ENCODE measurements around the gene ROBO3.

ROBO3 gene

GRCh38 chr11:124879493-124880289, 14.5 kb downstream of the ROBO3 start:
- Histone ChIP-seq H3K79me2 (ENCODE audit: insufficient read depth, low read length) (no peaks in the 10 kb centered on the region), H3K36me3 (ENCODE audit: low read length) (no peaks in the 10 kb centered on the region), H3K27ac (ENCODE audit: low read depth, low read length) (no peak overlapping the region), H3K9ac (ENCODE audit: low read length) (no peak overlapping the region), H4K20me1 (ENCODE audit: low read depth, low read length) (no peaks in the 10 kb centered on the region), H3K27me3 (ENCODE audit: low read length) (no peaks in the 10 kb centered on the region), H2AFZ (ENCODE audit: low read depth, low read length, severe bottlenecking) (no peak overlapping the region), H3K9me2 (replicated peaks; ENCODE audit: insufficient read depth, low read length) (no peaks in the 10 kb centered on the region), H3K4me2 (ENCODE audit: low read depth, low read length, poor library complexity, severe bottlenecking) (no peak overlapping the region), H3K9me3 (ENCODE audit: insufficient read depth, low read length) (no peaks in the 10 kb centered on the region), H3K4me3 (ENCODE audit: insufficient read depth, low read length, poor library complexity, severe bottlenecking) (no peak overlapping the region), H3F3A (ENCODE audit: insufficient read depth) (no peaks in the 10 kb centered on the region)
- TF ChIP-seq EZH2phosphoT487 (conservative IDR thresholded peaks at IDR 0.05; ENCODE audit: low read length): no peak
- TF ChIP-seq, protein P1, sequence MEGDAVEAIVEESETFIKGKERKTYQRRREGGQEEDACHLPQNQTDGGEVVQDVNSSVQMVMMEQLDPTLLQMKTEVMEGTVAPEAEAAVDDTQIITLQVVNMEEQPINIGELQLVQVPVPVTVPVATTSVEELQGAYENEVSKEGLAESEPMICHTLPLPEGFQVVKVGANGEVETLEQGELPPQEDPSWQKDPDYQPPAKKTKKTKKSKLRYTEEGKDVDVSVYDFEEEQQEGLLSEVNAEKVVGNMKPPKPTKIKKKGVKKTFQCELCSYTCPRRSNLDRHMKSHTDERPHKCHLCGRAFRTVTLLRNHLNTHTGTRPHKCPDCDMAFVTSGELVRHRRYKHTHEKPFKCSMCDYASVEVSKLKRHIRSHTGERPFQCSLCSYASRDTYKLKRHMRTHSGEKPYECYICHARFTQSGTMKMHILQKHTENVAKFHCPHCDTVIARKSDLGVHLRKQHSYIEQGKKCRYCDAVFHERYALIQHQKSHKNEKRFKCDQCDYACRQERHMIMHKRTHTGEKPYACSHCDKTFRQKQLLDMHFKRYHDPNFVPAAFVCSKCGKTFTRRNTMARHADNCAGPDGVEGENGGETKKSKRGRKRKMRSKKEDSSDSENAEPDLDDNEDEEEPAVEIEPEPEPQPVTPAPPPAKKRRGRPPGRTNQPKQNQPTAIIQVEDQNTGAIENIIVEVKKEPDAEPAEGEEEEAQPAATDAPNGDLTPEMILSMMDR (IDR thresholded peaks at IDR 0.05; ENCODE audit: insufficient read depth, low read length, poor library complexity, severe bottlenecking): no peak

DNA sequence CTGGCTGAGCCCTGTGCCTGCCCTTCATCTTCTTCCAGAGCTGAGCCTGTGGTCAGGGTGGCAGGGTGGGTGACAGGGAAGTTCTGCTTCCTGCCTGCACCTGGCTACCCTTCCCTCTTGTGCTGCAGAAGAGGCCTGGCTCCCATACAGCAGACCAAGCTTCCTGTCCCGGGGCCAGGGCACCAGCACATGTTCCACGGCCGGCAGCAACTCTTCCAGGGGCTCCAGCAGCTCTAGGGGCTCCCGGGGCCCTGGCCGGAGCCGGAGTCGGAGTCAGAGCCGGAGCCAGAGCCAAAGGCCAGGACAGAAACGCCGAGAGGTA, 15.0 kb downstream of the ROBO3 start:
- H3K9me2 ChIP-seq (replicated peaks; ENCODE audit: insufficient read depth, low read length): no peaks in the 10 kb centered on the region
- no peaks in the 10 kb centered on the region for H4K20me1 ChIP-seq (ENCODE audit: low read depth, low read length)
- H3K27ac ChIP-seq (ENCODE audit: low read depth, low read length): no peak overlapping the region
- H3K4me2 ChIP-seq (ENCODE audit: low read depth, low read length, poor library complexity, severe bottlenecking): no peak overlapping the region
- H2AFZ ChIP-seq (ENCODE audit: low read depth, low read length, severe bottlenecking): no peak overlapping the region
- TF ChIP-seq EZH2phosphoT487 (conservative IDR thresholded peaks at IDR 0.05; ENCODE audit: low read length): no peak
- TF ChIP-seq, protein P1 (IDR thresholded peaks at IDR 0.05; ENCODE audit: insufficient read depth, low read length, poor library complexity, severe bottlenecking): no peak
- no peaks in the 10 kb centered on the region for H3K9me3 ChIP-seq (ENCODE audit: insufficient read depth, low read length)
- no peak overlapping the region for H3K4me3 ChIP-seq (ENCODE audit: insufficient read depth, low read length, poor library complexity, severe bottlenecking)
- H3K79me2 ChIP-seq (ENCODE audit: insufficient read depth, low read length): no peaks in the 10 kb centered on the region
- H3K36me3 ChIP-seq (ENCODE audit: low read length): no peaks in the 10 kb centered on the region
- no peaks in the 10 kb centered on the region for H3F3A ChIP-seq (ENCODE audit: insufficient read depth)
- H3K27me3 ChIP-seq (ENCODE audit: low read length): no peaks in the 10 kb centered on the region
- no peak overlapping the region for H3K9ac ChIP-seq (ENCODE audit: low read length)

DNA sequence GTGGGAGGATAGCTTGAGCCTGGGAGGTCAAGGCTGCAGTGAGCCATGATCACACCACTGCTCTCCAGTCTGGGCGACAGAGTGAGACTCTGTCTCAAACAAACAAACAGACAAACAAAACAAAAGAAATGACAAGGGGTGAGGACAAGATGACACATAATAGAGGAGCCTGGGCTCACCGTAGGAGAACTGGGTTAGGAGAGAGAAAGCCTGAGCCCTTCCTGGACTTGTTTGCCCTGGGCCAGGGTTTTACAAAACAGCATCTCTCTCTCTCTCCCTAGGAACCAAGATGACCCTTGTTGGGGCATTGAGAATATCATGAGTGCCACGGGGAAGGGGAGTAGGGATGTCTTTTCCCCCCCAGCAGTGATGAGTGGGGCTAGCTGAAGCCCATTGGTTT, 15.7 kb downstream of the ROBO3 start:
- no peak overlapping the region for H2AFZ ChIP-seq (ENCODE audit: low read depth, low read length, severe bottlenecking)
- H3K36me3 ChIP-seq (ENCODE audit: low read length): no peaks in the 10 kb centered on the region
- no peak overlapping the region for H3K27ac ChIP-seq (ENCODE audit: low read depth, low read length)
- no peak for TF ChIP-seq EZH2phosphoT487 (conservative IDR thresholded peaks at IDR 0.05; ENCODE audit: low read length)
- TF ChIP-seq, protein P1 (IDR thresholded peaks at IDR 0.05; ENCODE audit: insufficient read depth, low read length, poor library complexity, severe bottlenecking): no peak
- H3K4me2 ChIP-seq (ENCODE audit: low read depth, low read length, poor library complexity, severe bottlenecking): no peak overlapping the region
- H4K20me1 ChIP-seq (ENCODE audit: low read depth, low read length): no peaks in the 10 kb centered on the region
- H3K9me3 ChIP-seq (ENCODE audit: insufficient read depth, low read length): no peaks in the 10 kb centered on the region
- H3K9ac ChIP-seq (ENCODE audit: low read length): no peak overlapping the region
- no peaks in the 10 kb centered on the region for H3F3A ChIP-seq (ENCODE audit: insufficient read depth)
- no peaks in the 10 kb centered on the region for H3K9me2 ChIP-seq (replicated peaks; ENCODE audit: insufficient read depth, low read length)
- H3K27me3 ChIP-seq (ENCODE audit: low read length): no peaks in the 10 kb centered on the region
- H3K79me2 ChIP-seq (ENCODE audit: insufficient read depth, low read length): no peaks in the 10 kb centered on the region
- no peak overlapping the region for H3K4me3 ChIP-seq (ENCODE audit: insufficient read depth, low read length, poor library complexity, severe bottlenecking)
